Activated CD4-positive, alpha-beta T cell treated with anti-CD3 and anti-CD28 coated beads, Interleukin-2, amount 10 ng/mL, durations not matched to agents 7 days and 5 days (primary cell): Measurements from ENCODE around the gene CA6. TPM values are rescaled to one million over a fixed set of nuclear protein-coding genes. Genes with fewer than 3 reads are reported as not detected.
"Not testable (repeated sequence)": the region's sequence is repeated elsewhere in the genome, so short reads cannot be mapped to it uniquely, and the experiment has no call there.

ENCODE experiments used
- CTCF ChIA-PET: fragments of 350-600 bp; sonication (Branson Sonifier 250); formaldehyde crosslinking; loops from one replicate; lab custom pipeline; 2021; ENCODE audit warnings: antibody characterized with exemption; lab: Charles Lee
- POLR2A ChIA-PET: fragments of 350-600 bp; sonication (Branson Sonifier 250); formaldehyde crosslinking; loops from one replicate; lab custom pipeline; 2021; ENCODE audit warnings: antibody characterized with exemption; lab: Charles Lee
- DNase-seq: peaks from one replicate; pipeline ENCODE4 v3.0.0-alpha.2; 2020
- H3K27ac Mint-ChIP-seq: one replicate; pipeline ENCODE4 v1.8.0; 2021; ENCODE audit warnings: mild to moderate bottlenecking, moderate library complexity, mixed read lengths
- H3K27me3 Mint-ChIP-seq: one replicate; pipeline ENCODE4 v1.8.0; 2021; ENCODE audit warnings: mixed read lengths
- H3K36me3 Mint-ChIP-seq: one replicate; pipeline ENCODE4 v1.8.0; 2021; ENCODE audit warnings: low read depth, mixed read lengths
- H3K4me1 Mint-ChIP-seq: one replicate; pipeline ENCODE4 v1.8.0; 2021; ENCODE audit warnings: mixed read lengths
- H3K4me3 Mint-ChIP-seq: one replicate; pipeline ENCODE4 v1.8.0; 2021; ENCODE audit warnings: mild to moderate bottlenecking, moderate library complexity, mixed read lengths
- H3K9me3 Mint-ChIP-seq: one replicate; pipeline ENCODE4 v1.8.0; 2021; ENCODE audit warnings: mixed read lengths
- total RNA-seq, 2 experiments: library from RNA; stranded (reverse); gene quantifications; one replicate each; pipeline ENCODE4 v1.2.3, GENCODE V29; 2021

The CA6 gene
- total RNA-seq = under 1 TPM; 0.25 to 0.31 TPM

DNA sequence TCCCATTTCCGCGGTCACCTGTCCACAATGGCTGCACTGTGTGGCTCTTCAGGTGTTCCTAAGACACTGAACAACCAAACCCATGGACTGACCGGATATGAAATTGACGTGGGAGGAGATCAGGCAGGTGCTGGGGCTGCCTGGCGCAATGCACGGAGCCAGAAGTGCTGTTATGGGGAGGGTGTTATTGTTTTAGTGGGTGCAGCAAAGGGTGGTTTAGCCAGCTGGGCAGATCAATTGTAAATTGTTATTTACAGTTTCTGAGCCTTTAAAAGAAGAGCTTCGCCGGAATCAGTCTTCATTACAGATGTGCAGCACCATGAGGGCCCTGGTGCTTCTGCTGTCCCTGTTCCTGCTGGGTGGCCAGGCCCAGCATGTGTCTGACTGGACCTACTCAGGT, at the start of gene CA6:
CA6 (plus strand) TSS at position 301 of the 400 bp plus-strand sequence; CDS start at position 320, 19 bp downstream.
- Mint-ChIP-seq H3K36me3 (peaks cover 20% of the 10 kb centered on the region), H3K9me3 (peaks cover 5% of the 10 kb centered on the region), H3K27me3 (no peaks in the 10 kb centered on the region), H3K4me3 (peak within 1 kb of the TSS; percentile 25), H3K27ac (peak within 1 kb of the TSS; percentile 96), H3K4me1 (peaks cover 90% of the 10 kb centered on the region)
- POLR2A ChIA-PET = no interaction called here
- CTCF ChIA-PET = interaction anchor here (0.7 to 6.4 kb wide), 4 partner anchors 9 to 27 kb away, joined by 3 to 30 read pairs (median 4); no protein-coding TSS in a partner anchor
- DNase-seq = no peak

DNA sequence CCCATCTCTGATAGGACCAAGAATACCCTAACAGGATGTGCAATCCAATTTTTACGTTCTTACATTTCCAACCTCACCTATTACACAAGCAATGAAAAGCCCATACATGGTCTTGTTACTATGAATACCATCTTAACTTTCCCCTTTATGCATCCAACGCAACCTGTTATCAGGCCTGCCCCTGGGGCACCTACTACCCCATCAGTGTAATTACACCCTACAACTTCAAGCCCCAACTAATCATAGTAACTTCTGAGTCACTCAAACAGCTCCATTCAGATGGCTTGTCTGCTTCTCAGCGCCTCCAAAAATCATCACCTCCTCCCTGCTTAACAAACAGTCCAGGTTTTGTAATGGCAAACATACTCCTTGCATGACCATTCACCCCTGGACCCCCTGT, 48.9 kb upstream of the CA6 start:
- not testable (repeated sequence) for DNase-seq, H3K27me3 Mint-ChIP-seq, H3K27ac Mint-ChIP-seq, H3K9me3 Mint-ChIP-seq, H3K4me3 Mint-ChIP-seq
- Mint-ChIP-seq H3K4me1 (peaks cover 41% of the 10 kb centered on the region), H3K36me3 (peaks cover 19% of the 10 kb centered on the region)
- CTCF ChIA-PET = interaction anchor here (1.2 kb wide), 1 partner anchor 38 kb away, joined by 3 read pairs; no protein-coding TSS in a partner anchor
- POLR2A ChIA-PET = interaction anchor here (1.1 kb wide), 1 partner anchor 17 kb away, joined by 3 read pairs; no protein-coding TSS in a partner anchor

GRCh38 chr1:8897505-8897904, 48.2 kb upstream of the CA6 start:
- POLR2A ChIA-PET, H3K9me3 Mint-ChIP-seq, H3K4me3 Mint-ChIP-seq, H3K27me3 Mint-ChIP-seq, DNase-seq, H3K27ac Mint-ChIP-seq: not testable (repeated sequence)
- CTCF ChIA-PET = interaction anchor here (1.0 to 1.8 kb wide), 5 partner anchors 11 to 90 kb away, joined by 3 to 6 read pairs (median 4); partner anchors contain the start of gene ENO1
- H3K4me1 Mint-ChIP-seq = peaks cover 44% of the 10 kb centered on the region
- peaks cover 19% of the 10 kb centered on the region for H3K36me3 Mint-ChIP-seq

GRCh38 chr1:8898418-8898817, 47.2 kb upstream of the CA6 start:
- H3K27me3 Mint-ChIP-seq = not testable (repeated sequence)

DNA sequence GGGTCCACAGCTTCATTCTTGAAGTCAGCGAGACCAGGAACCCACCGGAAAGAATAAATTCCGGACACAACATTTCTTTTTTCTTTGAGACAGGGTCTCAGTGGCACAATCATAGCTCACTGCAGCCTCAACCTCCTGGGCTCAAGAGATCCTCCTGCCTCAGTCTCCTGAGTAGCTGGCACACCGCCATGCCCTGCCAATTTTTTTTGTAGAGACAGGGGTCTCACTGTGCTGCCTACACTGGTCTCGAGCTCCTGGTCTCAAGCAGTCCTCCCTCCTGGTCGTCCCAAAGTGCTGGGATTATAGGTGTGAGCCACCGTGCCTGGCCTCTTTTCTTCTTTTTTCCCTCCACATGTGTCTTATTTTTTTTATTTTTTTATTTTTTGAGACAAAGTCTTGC, 46.6 kb upstream of the CA6 start:
- peaks cover 7% of the 10 kb centered on the region for H3K9me3 Mint-ChIP-seq
- peak overlapping the region; percentile 97 for H3K27ac Mint-ChIP-seq
- H3K4me3 Mint-ChIP-seq = no peak overlapping the region
- ChIA-PET POLR2A (no interaction called here), CTCF (interaction anchor here (1.3 to 1.8 kb wide), 3 partner anchors 16 to 89 kb away, joined by 4 to 6 read pairs (median 4); no protein-coding TSS in a partner anchor)
- peaks cover 51% of the 10 kb centered on the region for H3K4me1 Mint-ChIP-seq
- no peak for DNase-seq
- H3K27me3 Mint-ChIP-seq = no peaks in the 10 kb centered on the region
- H3K36me3 Mint-ChIP-seq = peaks cover 18% of the 10 kb centered on the region

More at GRCh38 chr1:8898418-8898817, 47.2 kb upstream of the CA6 start:
- Mint-ChIP-seq H3K4me1 (peaks cover 48% of the 10 kb centered on the region), H3K27ac (peak overlapping the region; percentile 97), H3K36me3 (peaks cover 19% of the 10 kb centered on the region)
- not testable (repeated sequence) for DNase-seq, H3K4me3 Mint-ChIP-seq, H3K9me3 Mint-ChIP-seq
- CTCF ChIA-PET = interaction anchor here (1.0 to 1.8 kb wide), 5 partner anchors 12 to 89 kb away, joined by 3 to 6 read pairs (median 4); partner anchors contain the start of gene ENO1
- POLR2A ChIA-PET = interaction anchor here (0.7 kb wide), 1 partner anchor 28 kb away, joined by 9 read pairs; no protein-coding TSS in a partner anchor

DNA sequence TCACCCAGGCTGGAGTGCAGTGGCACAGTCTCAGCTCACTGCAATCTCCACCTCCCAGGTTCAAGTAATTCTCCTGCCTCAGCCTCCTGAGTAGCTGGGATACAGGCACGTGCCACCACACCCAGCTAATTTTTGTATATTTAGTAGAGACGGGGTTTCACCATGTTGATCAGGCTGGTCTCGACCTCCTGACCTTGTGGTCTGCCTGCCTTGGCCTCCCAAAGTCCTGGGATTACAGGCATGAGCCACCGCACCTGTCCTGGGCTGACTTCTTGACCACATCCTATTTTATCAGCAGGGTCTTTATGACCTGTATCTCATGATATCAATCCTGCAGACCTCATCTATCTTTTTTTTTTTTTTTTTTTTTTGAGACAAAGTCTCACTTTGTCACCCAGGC, 45.0 kb upstream of the CA6 start:
- peak overlapping the region; percentile 97 for H3K27ac Mint-ChIP-seq
- CTCF ChIA-PET = interaction anchor here (0.7 to 1.5 kb wide), 4 partner anchors 27 to 139 kb away, joined by 3 to 5 read pairs (median 3); no protein-coding TSS in a partner anchor
- H3K36me3 Mint-ChIP-seq = peaks cover 17% of the 10 kb centered on the region
- POLR2A ChIA-PET = interaction anchor here (0.6 to 0.7 kb wide), 2 partner anchors 22 to 71 kb away, joined by 3 to 5 read pairs; partner anchors contain the start of gene ENO1
- H3K27me3 Mint-ChIP-seq, DNase-seq, H3K9me3 Mint-ChIP-seq, H3K4me3 Mint-ChIP-seq: not testable (repeated sequence)
- peaks cover 57% of the 10 kb centered on the region for H3K4me1 Mint-ChIP-seq

DNA sequence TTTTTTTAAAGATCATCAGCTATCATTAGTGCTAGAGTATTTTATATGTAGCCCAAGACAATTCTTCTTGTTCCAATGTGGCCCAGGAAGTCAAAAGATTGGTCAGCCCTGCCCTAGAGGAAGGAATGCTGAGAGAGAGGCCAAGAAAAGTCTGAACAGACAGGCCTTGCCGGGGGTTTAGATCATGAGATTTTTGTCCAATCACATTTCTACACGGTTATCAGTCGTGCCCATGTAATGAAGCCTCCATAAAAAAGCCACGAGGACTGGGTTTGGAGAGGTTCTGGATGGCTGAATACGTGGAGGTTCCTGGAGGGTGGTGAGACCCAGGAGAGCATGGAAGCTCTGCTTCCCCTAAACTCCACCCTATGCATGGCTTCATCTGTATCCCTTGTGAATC, 42.9 kb upstream of the CA6 start:
- POLR2A ChIA-PET = no interaction called here

GRCh38 chr1:8903410-8903809, 42.3 kb upstream of the CA6 start:
- Mint-ChIP-seq H3K9me3 (peaks cover under 1% of the 10 kb centered on the region), H3K36me3 (peaks cover 14% of the 10 kb centered on the region), H3K4me3 (no peak overlapping the region), H3K4me1 (peaks cover 60% of the 10 kb centered on the region), H3K27ac (peak overlapping the region; percentile 46), H3K27me3 (peaks cover 2% of the 10 kb centered on the region)
- ChIA-PET POLR2A (no interaction called here), CTCF (no interaction called here)
- no peak for DNase-seq

More for the DNA sequence above, 42.9 kb upstream of the CA6 start:
- peaks cover 17% of the 10 kb centered on the region for H3K36me3 Mint-ChIP-seq
- H3K4me1 Mint-ChIP-seq = peaks cover 63% of the 10 kb centered on the region
- peaks cover 2% of the 10 kb centered on the region for H3K27me3 Mint-ChIP-seq
- H3K4me3 Mint-ChIP-seq = no peak overlapping the region
- H3K27ac Mint-ChIP-seq = peak overlapping the region; percentile 43
- H3K9me3 Mint-ChIP-seq = peaks cover 7% of the 10 kb centered on the region
- CTCF ChIA-PET = interaction anchor here (1.6 kb wide), 1 partner anchor 15 kb away, joined by 5 read pairs; no protein-coding TSS in a partner anchor
- no peak for DNase-seq

GRCh38 chr1:8903908-8904650, 41.6 kb upstream of the CA6 start:
- Mint-ChIP-seq H3K27me3 (peaks cover 2% of the 10 kb centered on the region), H3K9me3 (no peaks in the 10 kb centered on the region), H3K36me3 (peaks cover 9% of the 10 kb centered on the region), H3K4me1 (peaks cover 54% of the 10 kb centered on the region), H3K27ac (peak overlapping the region; percentile 46), H3K4me3 (no peak overlapping the region)
- CTCF ChIA-PET = interaction anchor here (0.8 kb wide), 1 partner anchor 101 kb away, joined by 3 read pairs; no protein-coding TSS in a partner anchor
- POLR2A ChIA-PET = no interaction called here
- no peak for DNase-seq

GRCh38 chr1:8905582-8906191, 40.0 kb upstream of the CA6 start:
- POLR2A ChIA-PET = no interaction called here
- no peak overlapping the region for H3K4me3 Mint-ChIP-seq

GRCh38 chr1:8908388-8909151, 37.1 kb upstream of the CA6 start:
- H3K4me1 Mint-ChIP-seq = peaks cover 30% of the 10 kb centered on the region

More at GRCh38 chr1:8905582-8906191, 40.0 kb upstream of the CA6 start:
- peaks cover 4% of the 10 kb centered on the region for H3K9me3 Mint-ChIP-seq
- peaks cover 7% of the 10 kb centered on the region for H3K27me3 Mint-ChIP-seq
- peaks cover 3% of the 10 kb centered on the region for H3K36me3 Mint-ChIP-seq
- H3K27ac Mint-ChIP-seq = peak overlapping the region; percentile 76
- no peak for DNase-seq
- CTCF ChIA-PET = interaction anchor here (0.6 kb wide), 2 partner anchors 40 to 586 kb away, joined by 3 read pairs; no protein-coding TSS in a partner anchor
- peaks cover 43% of the 10 kb centered on the region for H3K4me1 Mint-ChIP-seq

GRCh38 chr1:8910331-8910730, 35.3 kb upstream of the CA6 start:
- Mint-ChIP-seq H3K36me3 (no peaks in the 10 kb centered on the region), H3K27me3 (peaks cover 10% of the 10 kb centered on the region), H3K9me3 (peaks cover 4% of the 10 kb centered on the region), H3K27ac (no peak overlapping the region), H3K4me1 (peaks cover 22% of the 10 kb centered on the region), H3K4me3 (no peak overlapping the region)
- DNase-seq = no peak
- CTCF ChIA-PET = interaction anchor here (0.6 to 2.6 kb wide), 4 partner anchors 17 to 94 kb away, joined by 3 to 10 read pairs (median 3); no protein-coding TSS in a partner anchor
- POLR2A ChIA-PET = no interaction called here

More at GRCh38 chr1:8908388-8909151, 37.1 kb upstream of the CA6 start:
- CTCF ChIA-PET = interaction anchor here (0.9 to 2.5 kb wide), 9 partner anchors 9 to 196 kb away, joined by 3 to 17 read pairs (median 3); no protein-coding TSS in a partner anchor
- Mint-ChIP-seq H3K4me3 (no peak overlapping the region), H3K9me3 (peaks cover 4% of the 10 kb centered on the region), H3K27ac (no peak overlapping the region), H3K36me3 (no peaks in the 10 kb centered on the region), H3K27me3 (peaks cover 8% of the 10 kb centered on the region)
- POLR2A ChIA-PET = no interaction called here
- DNase-seq = no peak
